NCI-H82 (cell line): ENCODE data around the gene SYNDIG1.

Source experiments
- DNase-seq: peaks from one replicate; lab custom pipeline; 2025; lab: John Stamatoyannopoulos, UW

The SYNDIG1 gene

GRCh38 chr20:24658920-24659660, 189.7 kb downstream of the SYNDIG1 start:
- DNase-seq, result no peak

- DNase-seq, result no peak
Measured at GRCh38 chr20:24659835-24660234, 190.4 kb downstream of the SYNDIG1 start.

- DNase-seq, result no peak
Measured at GRCh38 chr20:24660651-24661050, 191.2 kb downstream of the SYNDIG1 start.

DNA sequence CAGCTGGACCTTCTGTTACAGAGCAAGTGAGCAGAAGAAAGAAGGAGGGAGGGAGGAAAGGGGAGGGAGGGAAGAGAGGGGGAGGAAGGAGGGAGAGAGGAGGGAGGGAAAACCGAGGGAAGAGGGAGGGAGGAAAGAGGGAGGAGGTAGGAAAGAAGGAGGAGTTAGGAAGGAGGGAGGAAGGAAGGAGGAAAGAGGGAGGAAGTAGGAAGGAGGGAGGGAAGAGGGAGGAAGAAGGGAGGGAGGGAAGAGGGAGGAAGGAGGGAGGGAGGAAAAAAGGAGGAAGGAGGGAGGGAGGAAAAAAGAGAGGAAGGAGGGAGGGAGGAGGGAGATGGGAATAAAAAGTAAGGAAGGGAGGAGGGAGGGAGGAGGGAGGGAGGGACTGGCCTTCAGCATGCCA, 191.8 kb downstream of the SYNDIG1 start:
- DNase-seq, result no peak

GRCh38 chr20:24662322-24662721, 192.9 kb downstream of the SYNDIG1 start:
- no peak for DNase-seq

- DNase-seq, result no peak
Measured at GRCh38 chr20:24662752-24663365, 193.4 kb downstream of the SYNDIG1 start.

DNA sequence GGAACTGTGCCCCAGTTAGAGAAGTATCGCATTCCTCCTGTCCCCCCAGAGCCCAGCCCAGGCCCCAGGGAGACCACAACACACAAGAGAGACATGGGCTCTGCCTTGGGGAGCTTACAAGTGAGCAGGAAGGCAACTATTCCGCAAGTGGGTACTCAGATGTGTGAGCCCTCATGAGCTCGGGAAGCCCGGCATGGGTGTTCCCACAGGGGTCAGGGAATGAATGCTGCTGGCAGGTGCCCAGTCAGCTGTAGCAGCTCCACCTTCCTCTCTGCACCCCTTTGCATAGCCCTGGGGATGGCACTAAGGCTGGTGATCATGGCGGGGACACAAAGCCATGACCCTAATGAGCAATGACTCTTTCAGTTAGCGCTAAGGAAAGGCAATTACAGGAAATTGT, 194.1 kb downstream of the SYNDIG1 start:
- DNase-seq, result no peak

GRCh38 chr20:24664266-24664986, 195.0 kb downstream of the SYNDIG1 start:
- DNase-seq, result no peak

DNA sequence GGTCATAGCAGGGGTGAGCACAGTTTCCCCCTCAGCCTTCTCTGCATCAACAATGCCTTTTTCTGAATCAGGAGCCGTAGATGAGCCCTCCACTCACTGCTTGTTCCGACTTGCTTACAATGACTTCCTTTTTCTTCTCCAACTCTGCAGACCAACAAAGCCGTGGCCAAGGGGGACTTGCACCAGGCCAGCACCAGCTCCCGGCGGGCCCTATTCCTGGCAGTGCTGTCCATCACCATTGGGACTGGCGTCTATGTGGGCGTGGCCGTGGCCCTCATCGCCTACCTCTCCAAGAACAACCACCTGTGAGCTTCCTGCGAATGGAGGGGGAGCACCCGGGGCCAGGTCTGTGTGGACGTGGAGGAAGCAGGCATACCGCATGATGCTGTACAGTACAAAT, 195.8 kb downstream of the SYNDIG1 start:
- DNase-seq, result no peak

DNA sequence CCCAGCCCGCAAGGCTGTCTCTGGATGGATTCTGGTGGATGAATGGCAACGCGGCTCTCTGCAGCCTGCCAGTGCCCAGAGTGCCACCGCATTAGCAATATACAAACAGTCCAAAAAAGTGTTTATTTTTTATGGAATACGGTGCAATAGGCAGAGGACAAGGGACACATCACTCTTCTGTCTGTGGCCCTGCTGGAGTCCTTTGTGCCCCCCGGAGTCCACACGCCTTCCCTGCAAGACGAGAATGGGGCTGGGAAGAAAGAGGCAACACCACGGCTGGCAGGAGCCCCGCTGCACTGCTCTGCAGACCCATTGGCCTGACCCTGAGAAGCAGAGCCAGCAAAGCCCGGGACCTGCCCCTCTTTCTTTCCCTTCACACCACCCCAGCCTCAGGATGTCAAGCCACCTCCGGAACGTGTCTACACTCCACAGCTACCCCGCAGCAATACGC, 196.3 kb downstream of the SYNDIG1 start:
- peak; percentile 15 for DNase-seq

DNA sequence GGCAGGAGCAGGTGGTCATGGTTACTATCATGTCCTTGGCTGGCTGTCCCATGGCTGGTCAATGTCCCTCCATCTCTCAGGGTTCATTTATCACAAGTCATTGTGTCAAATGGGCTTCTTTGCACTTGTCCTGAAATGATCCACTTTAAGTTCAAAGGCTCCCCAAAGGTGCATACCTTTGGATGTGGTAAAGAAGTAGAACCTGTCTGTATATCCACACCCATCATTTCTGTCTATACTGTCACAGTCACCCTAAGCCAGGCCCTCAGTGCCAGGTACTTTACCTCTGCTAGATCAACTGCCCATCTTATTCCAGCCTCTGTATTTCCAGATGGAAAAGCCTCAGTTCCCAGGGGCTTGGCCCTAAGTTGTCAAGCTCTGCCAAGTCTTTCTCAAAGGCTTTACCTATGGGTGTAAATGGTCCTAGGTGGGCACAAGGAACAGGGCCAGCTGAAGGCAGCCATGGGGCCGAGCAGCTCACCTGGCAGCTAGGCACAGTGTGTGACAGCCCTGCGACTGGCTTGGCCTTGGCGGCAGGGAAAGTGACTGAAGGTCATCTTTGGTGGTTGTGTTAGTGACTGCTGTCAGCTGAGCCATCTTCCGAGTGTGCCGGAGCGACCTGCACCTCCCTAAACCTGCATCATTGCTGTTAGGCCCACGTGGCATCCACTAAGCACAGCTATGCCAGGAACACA, 198.4 kb downstream of the SYNDIG1 start:
- no peak for DNase-seq

DNA sequence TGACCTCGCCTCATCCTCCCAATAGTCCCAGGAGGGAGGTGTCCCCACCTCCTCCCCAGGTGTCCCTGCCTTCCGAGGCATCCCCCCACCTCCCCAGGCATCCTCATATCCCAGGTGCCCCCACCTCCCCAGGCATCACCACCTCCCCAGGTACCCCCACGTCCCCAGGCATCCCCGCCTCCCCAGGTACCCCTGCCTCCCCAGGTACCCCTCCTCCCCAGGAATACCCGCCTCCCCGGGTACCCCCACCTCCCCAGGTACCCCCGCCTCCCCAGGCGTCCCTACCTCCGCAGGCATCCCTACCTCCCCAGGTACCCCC, 198.9 kb downstream of the SYNDIG1 start:
- DNase-seq, result no peak

DNA sequence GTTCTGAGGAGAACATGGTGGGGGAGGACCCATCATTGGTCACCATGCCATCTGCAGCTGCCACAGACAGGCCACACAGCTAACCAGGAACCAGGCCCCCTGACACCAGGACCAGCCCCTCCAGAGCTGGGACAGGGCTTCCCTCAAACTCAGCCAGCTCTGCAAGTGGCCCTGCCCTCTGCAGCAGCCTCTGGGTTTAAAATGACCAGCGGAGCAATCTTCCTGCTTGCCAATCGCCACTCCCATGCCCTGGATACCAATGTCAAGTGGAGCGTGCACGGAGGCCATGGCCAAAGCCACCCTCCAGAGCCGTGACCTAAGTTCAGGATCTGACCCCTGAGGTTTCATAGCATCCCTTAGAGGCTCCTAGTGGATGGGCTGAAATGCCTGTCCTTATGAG, 199.4 kb downstream of the SYNDIG1 start:
- no peak for DNase-seq

GRCh38 chr20:24669701-24670100, 200.3 kb downstream of the SYNDIG1 start:
- DNase-seq, result no peak

GRCh38 chr20:24670341-24670872, 201.0 kb downstream of the SYNDIG1 start:
- DNase-seq, result no peak

DNA sequence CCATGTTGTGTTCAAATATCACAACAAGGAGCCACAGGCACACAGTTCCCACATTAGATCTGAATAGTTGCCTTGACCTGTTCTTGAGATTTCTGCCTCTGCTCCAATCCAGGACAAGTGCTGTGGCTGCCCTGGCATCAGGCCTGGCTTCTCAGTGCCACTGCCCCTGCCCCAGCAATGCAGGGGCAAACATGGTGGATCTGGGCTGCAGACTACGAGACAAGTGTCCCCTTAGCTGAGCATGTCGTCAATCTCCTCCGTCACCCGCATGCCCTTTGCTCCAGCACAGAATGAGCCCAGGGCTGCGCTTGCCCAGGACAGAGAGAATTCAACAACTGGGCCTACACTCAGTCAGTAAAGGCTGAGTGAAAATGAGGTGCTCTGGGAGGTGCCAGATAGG, 201.6 kb downstream of the SYNDIG1 start:
- DNase-seq, result no peak

DNA sequence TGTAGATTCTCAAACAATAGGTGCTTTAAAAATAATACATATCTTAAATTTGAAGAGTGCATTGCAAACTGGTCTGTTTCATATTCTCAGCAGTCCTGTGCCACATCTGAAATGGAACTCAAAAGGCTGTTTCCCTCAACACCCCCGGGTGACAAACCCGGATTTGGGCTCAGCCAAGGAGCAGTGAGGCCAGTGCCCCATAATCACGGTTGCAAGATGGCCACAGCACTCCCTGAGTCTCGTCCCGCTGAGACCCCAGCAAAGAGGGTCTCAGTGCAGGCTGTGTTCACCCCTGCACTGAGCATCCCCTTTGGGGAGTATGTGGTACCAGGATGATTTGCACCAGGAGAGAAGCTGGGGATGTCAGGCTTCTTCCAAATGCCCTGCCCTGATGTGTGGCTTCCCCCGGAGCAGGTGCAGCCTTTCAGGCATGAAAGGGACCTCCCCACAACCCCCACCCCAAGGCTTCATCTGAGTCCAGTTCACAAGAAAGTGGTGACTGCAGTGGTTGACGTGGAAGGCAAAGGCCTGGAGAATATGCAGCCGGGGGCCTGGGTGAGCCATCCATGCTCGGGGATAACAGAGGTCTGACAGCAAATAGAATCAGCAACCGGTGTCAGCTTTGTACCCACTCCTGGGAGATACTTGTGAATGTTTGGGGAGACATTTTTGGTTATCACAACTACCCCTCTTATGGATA, 202.9 kb downstream of the SYNDIG1 start:
- DNase-seq, result no peak

DNA sequence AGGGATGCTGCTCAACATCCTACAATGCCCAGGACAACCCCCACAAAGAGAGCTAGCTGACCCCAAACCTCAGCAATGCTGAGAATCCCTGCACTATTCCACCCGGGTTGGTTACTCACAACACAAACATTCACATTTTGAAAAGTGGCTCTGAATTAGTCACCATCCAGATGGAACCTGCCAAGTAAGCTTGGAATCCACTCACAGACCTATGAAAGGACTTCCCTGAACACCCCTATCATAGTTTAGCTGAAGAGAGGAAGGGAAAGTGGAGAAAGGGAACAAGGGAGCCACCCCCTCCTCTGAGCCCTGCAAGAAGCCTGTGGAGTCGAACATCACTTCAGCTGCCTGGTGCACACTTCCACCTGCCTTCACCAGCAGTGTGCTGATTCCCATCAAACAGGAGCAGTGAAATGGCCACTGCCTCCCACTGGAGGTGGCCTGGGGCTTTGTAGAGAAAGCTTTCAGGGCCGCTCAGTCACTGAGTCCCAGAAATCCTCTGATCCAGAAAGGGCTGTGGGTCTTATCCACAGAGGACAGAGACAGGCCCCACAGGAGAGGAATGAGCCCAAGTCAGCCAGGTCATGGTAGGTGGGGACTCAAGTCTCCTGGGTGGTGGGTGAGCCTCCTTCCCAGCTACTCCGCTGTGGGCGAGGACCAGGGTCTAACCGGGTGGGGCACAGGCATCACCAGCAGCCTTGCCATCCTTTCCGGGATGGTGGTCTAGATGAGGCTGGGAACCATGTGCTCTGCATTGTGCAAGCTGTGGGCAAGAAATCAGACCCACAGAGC, 203.7 kb downstream of the SYNDIG1 start:
- DNase-seq, result no peak

DNA sequence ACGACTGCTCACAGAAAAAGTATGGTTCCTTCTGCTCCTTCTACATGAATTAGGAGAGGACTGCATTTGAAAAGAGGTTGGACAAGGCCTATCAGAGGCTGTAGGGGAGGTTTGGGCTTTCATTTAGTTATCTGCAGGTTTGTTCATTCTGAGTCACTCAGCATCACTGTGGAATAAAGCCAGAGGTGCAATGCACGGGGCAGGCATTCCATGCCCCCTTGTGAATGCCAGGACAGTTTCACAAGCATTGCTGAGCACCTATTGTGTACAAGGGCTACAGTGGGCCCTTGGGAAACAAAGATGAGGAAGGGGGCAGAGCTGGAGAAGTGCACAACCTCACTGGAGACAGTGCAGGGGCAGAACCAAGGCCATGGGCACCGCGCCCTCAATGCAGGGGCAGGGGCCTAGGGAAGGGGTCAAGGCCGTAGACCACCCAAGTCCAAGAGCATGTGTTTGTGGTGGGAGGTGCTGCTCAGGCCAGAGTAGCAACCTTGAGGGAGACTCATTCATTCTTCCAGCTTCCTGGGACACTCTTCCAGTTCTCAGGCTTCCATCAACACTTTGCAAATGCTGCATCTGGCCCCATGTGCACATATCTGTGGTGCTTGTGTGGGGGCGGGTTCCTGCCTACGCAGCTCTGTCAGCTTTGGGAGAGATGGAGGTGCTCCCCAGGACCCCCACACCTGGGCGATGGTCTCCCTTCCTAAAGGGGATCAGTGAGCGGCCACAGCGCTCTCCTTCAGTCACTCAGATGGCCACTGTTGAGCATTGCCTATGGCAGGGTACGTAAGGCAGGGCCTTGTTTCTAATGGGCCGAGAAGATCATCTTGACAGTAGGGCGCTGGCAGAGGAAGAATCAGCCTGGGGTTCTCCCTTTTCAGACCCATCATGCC, 204.5 kb downstream of the SYNDIG1 start:
- DNase-seq, result no peak
